ENCODE measurements around the gene EFS.

Gene EFS

GRCh38 chr14:23377573-23378563 lies 12.9 kb upstream of the EFS start:
- no peak for DNase-seq

GRCh38 chr14:23377198-23377550 lies 12.2 kb upstream of the EFS start:
- DNase-seq, result no peak

GRCh38 chr14:23376482-23377197 lies 11.7 kb upstream of the EFS start, which contains the start of gene CMTM5:
Gene CMTM5, plus strand, starts transcription at chr14:23377046. Its CDS starts 206 bp downstream, at chr14:23377252.
- DNase-seq, result no peak

DNA sequence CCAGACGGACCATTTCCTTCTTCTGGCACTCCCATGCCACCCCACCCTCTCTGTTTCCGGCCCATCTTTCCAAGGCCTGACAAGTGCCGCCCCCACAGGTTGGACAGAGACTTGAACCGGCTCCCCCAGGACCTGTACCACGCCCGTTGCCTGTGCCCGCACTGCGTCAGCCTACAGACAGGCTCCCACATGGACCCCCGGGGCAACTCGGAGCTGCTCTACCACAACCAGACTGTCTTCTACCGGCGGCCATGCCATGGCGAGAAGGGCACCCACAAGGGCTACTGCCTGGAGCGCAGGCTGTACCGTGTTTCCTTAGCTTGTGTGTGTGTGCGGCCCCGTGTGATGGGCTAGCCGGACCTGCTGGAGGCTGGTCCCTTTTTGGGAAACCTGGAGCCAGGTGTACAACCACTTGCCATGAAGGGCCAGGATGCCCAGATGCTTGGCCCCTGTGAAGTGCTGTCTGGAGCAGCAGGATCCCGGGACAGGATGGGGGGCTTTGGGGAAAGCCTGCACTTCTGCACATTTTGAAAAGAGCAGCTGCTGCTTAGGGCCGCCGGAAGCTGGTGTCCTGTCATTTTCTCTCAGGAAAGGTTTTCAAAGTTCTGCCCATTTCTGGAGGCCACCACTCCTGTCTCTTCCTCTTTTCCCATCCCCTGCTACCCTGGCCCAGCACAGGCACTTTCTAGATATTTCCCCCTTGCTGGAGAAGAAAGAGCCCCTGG lies 10.7 kb upstream of the EFS start:
- DNase-seq, result no peak

- DNase-seq, result no peak
Measured at GRCh38 chr14:23373041-23373440, 8.1 kb upstream of the EFS start.

DNA sequence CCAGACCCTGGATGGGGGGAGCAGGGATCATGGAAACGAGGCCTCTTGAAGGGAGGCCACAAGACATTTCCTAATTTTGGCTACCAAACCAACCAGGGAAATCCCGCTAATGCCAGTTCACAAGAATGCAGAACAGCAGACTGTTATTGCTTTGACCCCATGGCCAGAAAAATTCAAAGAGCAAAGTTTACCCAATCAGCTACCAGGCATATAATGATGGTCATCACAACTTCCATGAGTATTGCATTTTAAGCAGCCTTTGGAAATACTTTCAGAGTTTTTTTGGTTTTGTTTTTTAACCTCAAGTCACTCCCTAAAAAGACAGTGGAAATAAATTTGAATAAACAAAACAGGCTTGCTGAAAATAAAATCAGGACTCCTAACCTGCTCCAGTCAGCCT lies 7.5 kb upstream of the EFS start, which contains the start of gene IL25:
Gene IL25, plus strand, starts transcription at position 301 of the 400 bp plus-strand sequence.
- no peak for DNase-seq

GRCh38 chr14:23371865-23372264 lies 6.9 kb upstream of the EFS start:
- no peak for DNase-seq

GRCh38 chr14:23370221-23370620 lies 5.2 kb upstream of the EFS start:
- no peak for DNase-seq

- DNase-seq, result no peak
Measured at GRCh38 chr14:23366426-23366921, 1.5 kb upstream of the EFS start.

DNA sequence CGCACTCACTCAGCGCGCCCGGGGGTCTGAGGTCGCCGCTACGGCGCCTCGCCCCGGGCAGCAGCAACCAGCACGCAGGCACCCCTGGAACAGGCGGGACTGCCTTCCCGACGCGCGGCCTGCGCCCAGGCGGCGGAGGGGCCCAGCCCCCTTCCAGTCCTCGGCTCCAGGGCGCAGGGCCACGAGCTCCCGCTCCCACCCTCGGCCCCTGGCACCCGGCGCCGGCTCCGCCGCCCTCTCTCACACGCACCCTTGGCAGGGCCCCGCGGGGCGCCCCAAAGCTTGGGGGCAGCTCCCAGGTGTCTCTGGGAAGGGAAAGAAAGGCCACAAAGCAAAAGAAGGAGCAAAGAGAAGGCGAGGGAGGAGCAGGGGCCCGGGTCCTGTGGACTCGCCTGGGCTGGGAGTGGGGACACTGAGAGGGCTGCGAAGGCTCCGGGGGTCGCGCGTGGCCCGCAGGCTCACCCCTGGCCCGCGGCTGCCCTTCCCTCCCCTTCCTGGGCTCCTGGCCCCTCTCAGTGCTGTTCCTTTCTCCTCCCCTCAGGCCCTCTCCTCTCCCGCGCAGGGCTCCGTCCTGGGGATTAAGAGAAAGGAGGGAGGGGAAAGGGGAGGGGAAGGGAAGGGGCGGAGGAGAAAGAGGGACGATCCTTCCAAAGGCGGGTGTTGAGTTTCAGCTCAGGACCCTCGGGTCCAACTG lies 907 bp upstream of the EFS start:
- peak; percentile 87 for DNase-seq

- peak; percentile 42 for DNase-seq
Measured at GRCh38 chr14:23364164-23365035, 572 bp downstream of the EFS start.

- DNase-seq, result peak; percentile 25
Measured at GRCh38 chr14:23362200-23362599, 2.8 kb downstream of the EFS start.

DNA sequence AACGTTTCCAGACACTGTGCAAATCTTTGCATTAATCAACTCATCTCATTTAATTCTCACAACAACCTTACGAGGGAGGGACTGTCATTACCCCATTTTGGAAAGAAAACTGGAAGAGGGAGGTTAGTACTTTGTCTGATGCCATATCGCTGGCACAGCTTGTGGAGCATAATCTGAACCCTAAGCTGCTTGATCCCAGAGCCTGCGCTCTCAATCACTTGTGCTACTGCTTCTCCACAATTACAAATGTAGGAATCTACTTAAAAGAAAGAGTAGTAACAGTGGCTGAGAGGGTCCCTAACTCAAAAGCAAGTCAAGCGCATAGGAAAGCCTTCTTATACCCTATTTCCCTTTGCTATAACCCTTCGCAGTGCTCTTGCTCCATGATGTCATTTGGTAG lies 3.2 kb downstream of the EFS start:
- no peak for DNase-seq

DNA sequence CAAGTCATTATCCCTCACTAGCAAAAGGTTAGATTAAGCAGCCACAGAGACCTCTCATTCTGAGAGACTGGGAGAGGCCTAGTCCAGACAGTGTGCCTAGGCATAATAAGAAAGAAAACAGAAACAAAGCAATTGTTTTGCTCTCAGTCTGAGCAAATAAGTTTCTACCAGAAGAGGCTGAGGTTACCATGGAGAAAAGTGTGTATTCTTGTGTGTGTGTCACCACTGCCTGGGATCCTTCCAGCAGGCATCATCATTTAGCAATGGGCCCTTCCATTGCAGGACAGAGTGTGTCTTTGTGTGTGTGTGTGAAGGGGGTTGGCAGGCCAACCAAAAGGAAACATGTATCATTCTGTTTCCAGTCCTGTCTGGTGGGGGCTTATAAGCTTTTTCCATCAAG lies 3.7 kb downstream of the EFS start:
- peak; percentile 49 for DNase-seq

GRCh38 chr14:23360496-23360895 lies 4.5 kb downstream of the EFS start:
- no peak for DNase-seq

- no peak for DNase-seq
Measured at GRCh38 chr14:23359722-23360447, 5.1 kb downstream of the EFS start.

- DNase-seq, result no peak
Measured at GRCh38 chr14:23359167-23359626, 5.8 kb downstream of the EFS start.

DNA sequence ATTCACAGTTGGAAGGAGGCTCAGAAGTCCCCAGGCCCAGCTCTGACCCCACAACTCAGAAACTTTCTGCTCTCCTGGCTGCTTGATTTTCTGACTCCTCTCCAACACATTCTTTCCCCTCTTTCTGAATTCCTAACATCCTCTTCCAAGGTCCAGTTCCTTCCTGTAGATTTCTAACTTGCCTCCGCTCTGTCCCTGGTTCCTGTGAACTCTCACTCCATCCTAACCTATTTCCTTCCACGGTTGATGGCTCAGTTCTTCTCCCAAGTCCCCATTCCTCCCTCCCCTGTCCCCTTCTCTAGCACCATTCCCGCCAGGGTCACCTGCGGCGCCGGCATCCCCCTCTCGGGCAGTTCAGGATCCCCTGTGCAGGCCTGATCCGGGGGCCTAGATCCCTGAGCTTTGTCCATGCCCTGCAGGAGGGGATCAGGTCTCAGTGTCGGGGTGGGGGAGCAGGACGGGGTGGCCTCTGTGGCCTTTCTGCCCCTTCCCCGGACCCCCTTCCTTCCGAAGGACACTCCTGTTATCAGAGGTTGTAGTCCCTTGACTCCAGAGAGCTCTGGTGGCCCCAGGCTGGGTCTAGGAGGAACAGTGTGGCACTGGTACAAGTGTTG lies 6.3 kb downstream of the EFS start:
- DNase-seq, result no peak

- DNase-seq, result no peak
Measured at GRCh38 chr14:23358042-23358441, 6.9 kb downstream of the EFS start.

DNA sequence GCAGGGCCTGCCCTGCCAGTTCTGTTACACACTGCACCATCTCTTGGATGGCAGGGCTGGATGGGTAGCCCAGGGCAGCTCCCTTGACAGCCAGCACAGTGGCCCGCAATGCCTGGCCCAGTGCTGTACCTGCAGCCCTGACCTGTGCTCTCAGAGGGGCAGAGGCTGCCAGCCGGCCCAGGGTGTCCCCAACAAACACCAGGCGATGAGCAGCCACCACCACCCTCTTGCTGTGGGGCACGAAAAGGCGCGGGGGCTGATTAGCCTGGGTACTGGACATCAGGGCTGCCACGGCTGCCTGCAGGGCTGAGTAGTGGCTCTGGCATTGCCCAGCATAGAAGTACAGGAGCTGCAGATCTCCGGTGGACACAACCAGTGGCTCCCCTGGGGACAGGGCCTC lies 7.7 kb downstream of the EFS start:
- DNase-seq, result no peak
